KMS-11 (cell line): Measurements from ENCODE around the gene PRDM16.

Source experiments
- H2AFZ ChIP-seq: fragments of 200-600 bp; sonication (generic); 2 replicates; pipeline ENCODE4 v1.6.1; 2016; ENCODE audit warnings: antibody characterized with exemption, mixed run types, low read depth
- H3K27ac ChIP-seq: fragments of 200-600 bp; sonication (generic); 2 replicates; pipeline ENCODE4 v1.6.1; 2016; ENCODE audit warnings: mild to moderate bottlenecking, mixed run types
- H3K27me3 ChIP-seq: fragments of 200-600 bp; sonication (generic); 2 replicates; pipeline ENCODE4 v1.6.1; 2017; ENCODE audit warnings: mild to moderate bottlenecking, low read depth, mixed run types, moderate library complexity; ENCODE audit not compliant: insufficient read depth
- H3K36me3 ChIP-seq: fragments of 200-600 bp; sonication (generic); 2 replicates; pipeline ENCODE4 v1.6.1; 2017; ENCODE audit warnings: mild to moderate bottlenecking, mixed run types; ENCODE audit not compliant: insufficient read depth
- H3K4me1 ChIP-seq: fragments of 200-600 bp; sonication (generic); 2 replicates; pipeline ENCODE4 v1.6.1; 2016; ENCODE audit warnings: mild to moderate bottlenecking, low read depth, mixed run types; ENCODE audit not compliant: poor library complexity, severe bottlenecking
- H3K4me2 ChIP-seq: fragments of 200-600 bp; sonication (generic); 2 replicates; pipeline ENCODE4 v1.7.0; 2016; ENCODE audit warnings: mild to moderate bottlenecking, mixed run types
- H3K4me3 ChIP-seq: fragments of 200-600 bp; sonication (generic); IDR thresholded peaks from 2 replicates; pipeline ENCODE4 v1.6.1; 2017; ENCODE audit warnings: low read depth, low read length, mixed read lengths; ENCODE audit not compliant: insufficient read depth
- H3K79me2 ChIP-seq: fragments of 200-600 bp; sonication (generic); 2 replicates; pipeline ENCODE4 v1.6.1; 2016; ENCODE audit warnings: low read depth, mixed run types; ENCODE audit not compliant: insufficient read depth
- H3K9ac ChIP-seq: fragments of 200-600 bp; sonication (generic); 2 replicates; pipeline ENCODE4 v1.6.1; 2016; ENCODE audit warnings: mild to moderate bottlenecking, mixed run types
- H4K20me1 ChIP-seq: fragments of 200-600 bp; sonication (generic); 2 replicates; pipeline ENCODE4 v1.6.1; 2016; ENCODE audit warnings: mild to moderate bottlenecking, mixed run types; ENCODE audit not compliant: insufficient read depth
- CTCF ChIP-seq: fragments of 200-600 bp; sonication (generic); conservative IDR thresholded peaks from 2 replicates; pipeline ENCODE4 v1.6.1; 2017; ENCODE audit warnings: low read depth, mild to moderate bottlenecking, antibody characterized with exemption, low read length, moderate library complexity, mixed read lengths

PRDM16 gene

DNA sequence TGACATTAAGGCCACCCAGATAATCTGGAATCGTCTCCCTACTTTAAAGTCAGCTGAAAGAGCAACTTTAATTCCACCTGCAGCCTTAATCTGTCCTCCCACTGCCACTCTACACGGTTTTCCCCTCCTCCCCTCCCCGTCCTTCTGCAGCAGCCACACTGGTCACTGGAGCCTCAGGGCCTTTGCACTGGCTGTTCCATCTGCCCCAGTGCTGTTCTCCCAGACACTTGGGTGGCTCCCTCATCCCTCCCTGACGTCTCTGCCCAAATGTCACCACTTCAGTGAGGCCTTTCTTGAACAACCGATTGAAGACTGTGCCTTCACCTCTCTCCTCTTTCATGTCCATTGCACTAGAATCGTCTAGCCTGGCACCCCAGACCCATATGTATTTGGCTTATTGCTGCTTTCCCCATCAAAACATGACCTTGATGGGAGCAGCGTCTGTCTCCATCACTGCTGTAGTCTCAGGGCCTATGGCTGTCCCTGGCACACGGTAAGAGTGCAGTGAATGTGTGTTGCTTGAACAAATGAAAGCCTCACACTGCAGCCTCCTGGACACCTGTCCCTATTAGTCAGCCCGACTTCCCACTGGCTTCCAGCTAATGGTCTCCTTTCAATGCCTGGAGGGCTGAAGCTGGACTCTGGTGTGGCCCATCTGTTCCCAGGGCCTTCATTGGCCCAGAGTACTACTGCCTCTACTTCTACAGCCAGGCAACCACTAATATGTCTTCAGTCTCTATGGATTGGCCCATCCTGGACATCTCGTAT, 10.6 kb upstream of the PRDM16 start:
- Histone ChIP-seq H3K27ac (no peak overlapping the region), H3K4me1 (no peaks in the 10 kb centered on the region), H4K20me1 (no peaks in the 10 kb centered on the region), H3K27me3 (peaks cover 21% of the 10 kb centered on the region), H3K79me2 (no peaks in the 10 kb centered on the region), H2AFZ (no peak overlapping the region), H3K36me3 (no peaks in the 10 kb centered on the region), H3K4me3 (no peak overlapping the region), H3K4me2 (no peak overlapping the region), H3K9ac (no peak overlapping the region)
- TF ChIP-seq CTCF = no peak

DNA sequence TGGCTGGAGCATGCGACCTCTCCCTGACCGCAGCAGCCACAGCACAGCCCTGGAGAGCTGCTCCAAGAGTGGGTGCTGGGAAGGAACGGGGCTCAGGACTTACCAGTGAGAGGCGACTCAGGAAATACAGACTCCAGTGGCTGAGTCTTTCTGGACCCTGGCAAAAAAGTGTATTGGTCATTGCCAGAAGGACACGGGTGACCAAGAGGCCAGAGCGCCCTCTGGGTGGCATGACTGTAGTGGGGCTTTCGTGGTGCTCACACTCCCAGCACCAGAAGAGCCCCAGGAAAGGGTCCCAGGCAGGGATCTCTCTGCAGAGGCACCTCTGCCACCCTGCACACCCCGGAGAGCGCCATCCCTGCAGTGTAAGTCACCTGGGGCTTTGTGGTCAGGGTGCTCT, 8.9 kb upstream of the PRDM16 start:
- H3K4me2 ChIP-seq = no peak overlapping the region
- H3K27ac ChIP-seq = no peak overlapping the region
- no peaks in the 10 kb centered on the region for H3K4me1 ChIP-seq
- no peak overlapping the region for H3K9ac ChIP-seq
- H3K79me2 ChIP-seq = no peaks in the 10 kb centered on the region
- no peak overlapping the region for H2AFZ ChIP-seq
- no peaks in the 10 kb centered on the region for H4K20me1 ChIP-seq
- no peak overlapping the region for H3K4me3 ChIP-seq
- H3K27me3 ChIP-seq = peaks cover 13% of the 10 kb centered on the region; the same call in 1 of the 2 replicates
- TF ChIP-seq CTCF = no peak
- no peaks in the 10 kb centered on the region for H3K36me3 ChIP-seq

GRCh38 chr1:3060601-3061551, 8.1 kb upstream of the PRDM16 start:
- Histone ChIP-seq H4K20me1 (no peaks in the 10 kb centered on the region), H3K4me3 (no peak overlapping the region), H3K4me1 (no peaks in the 10 kb centered on the region), H3K4me2 (no peak overlapping the region), H3K27ac (no peak overlapping the region), H3K79me2 (no peaks in the 10 kb centered on the region), H3K27me3 (peaks cover 13% of the 10 kb centered on the region; the same call in 1 of the 2 replicates), H2AFZ (no peak overlapping the region), H3K9ac (no peak overlapping the region), H3K36me3 (no peaks in the 10 kb centered on the region)
- TF ChIP-seq CTCF = no peak

DNA sequence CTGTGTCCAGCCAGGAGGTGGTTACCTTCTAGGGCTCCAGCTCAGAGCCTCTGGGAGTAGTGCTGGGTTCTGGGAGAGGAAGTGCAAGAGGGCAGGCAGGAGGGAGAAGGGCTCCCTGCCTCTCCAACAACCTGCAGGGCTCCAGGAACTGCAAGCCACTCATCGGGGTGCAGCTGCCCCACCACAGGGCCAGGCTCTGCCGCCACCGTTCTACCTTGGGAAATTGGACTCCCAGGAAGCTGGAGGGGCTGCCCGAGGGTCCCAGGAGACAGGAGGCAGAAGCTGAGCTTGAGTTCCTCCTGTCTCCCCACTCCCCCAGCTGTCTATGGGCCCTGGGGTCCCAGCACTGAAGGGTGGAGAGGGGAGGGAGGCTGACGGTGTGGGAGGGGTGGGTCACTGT, 7.4 kb upstream of the PRDM16 start:
- Histone ChIP-seq H3K9ac (no peak overlapping the region), H3K4me3 (no peak overlapping the region), H4K20me1 (no peaks in the 10 kb centered on the region), H3K36me3 (no peaks in the 10 kb centered on the region), H3K27me3 (peaks cover 13% of the 10 kb centered on the region; the same call in 1 of the 2 replicates), H3K27ac (no peak overlapping the region), H3K4me1 (no peaks in the 10 kb centered on the region), H3K4me2 (no peak overlapping the region), H3K79me2 (no peaks in the 10 kb centered on the region), H2AFZ (no peak overlapping the region)
- no peak for TF ChIP-seq CTCF
